GM23338 (cell line): ENCODE data around the gene CCDC40. TPM values are rescaled to one million over a fixed set of nuclear protein-coding genes. Genes with fewer than 3 reads are reported as not detected.

Source experiments
- CTCF ChIP-seq, 2 experiments: fragments of 200-600 bp in 1 of 2; sonication (generic) in 1 of 2; conservative IDR thresholded peaks; 2 replicates each; pipeline versions ENCODE4 v1.5.1 to v1.6.1; 2016 to 2017; ENCODE audit warnings: antibody characterized with exemption in 2 of 2, low read depth in 2 of 2, mild to moderate bottlenecking in 2 of 2, moderate library complexity in 1 of 2
- ETS1 ChIP-seq: IDR thresholded peaks from 2 replicates; pipeline ENCODE4 v1.6.1; 2016; ENCODE audit warnings: antibody characterized with exemption
- EZH2 ChIP-seq: fragments of 200-600 bp; sonication (generic); IDR thresholded peaks from one replicate; pipeline ENCODE4 v1.8.0; 2017; ENCODE audit warnings: antibody characterized with exemption, mild to moderate bottlenecking, low read depth; ENCODE audit not compliant: unreplicated experiment
- EZH2phosphoT487 ChIP-seq: fragments of 200-600 bp; sonication (generic); IDR thresholded peaks from one replicate; pipeline ENCODE4 v1.8.1; 2018; ENCODE audit warnings: antibody characterized with exemption; ENCODE audit not compliant: unreplicated experiment
- REST ChIP-seq: IDR thresholded peaks from one replicate; pipeline ENCODE4 v1.6.1; 2018; ENCODE audit warnings: antibody characterized with exemption; ENCODE audit not compliant: unreplicated experiment
- STAT1 ChIP-seq: IDR thresholded peaks from one replicate; pipeline ENCODE4 v1.6.1; 2016; ENCODE audit warnings: antibody characterized with exemption; ENCODE audit not compliant: unreplicated experiment
- ZNF462 ChIP-seq: fragments of 250-450 bp; sonication (Bioruptor Pico); IDR thresholded peaks from 2 replicates; pipeline ENCODE4 v1.5.0; 2020; ENCODE audit warnings: mild to moderate bottlenecking, moderate library complexity
- polyA plus RNA-seq: library from polyadenylated mRNA; unstranded; fragments of >200 nt; fragmentation: Nextera tagmentation; extraction: Ambion mirVana; gene quantifications from 2 replicates; pipeline ENCODE4 v1.2.1, GENCODE V29; 2016
- total RNA-seq: library from RNA; depleted of rRNA; stranded (reverse); fragments of >200 nt; shearing (Covaris generic); gene quantifications from 2 replicates; pipeline ENCODE4 v1.2.3, GENCODE V29; 2014

Gene CCDC40
- total and polyA plus RNA-seq, 2 experiments from 2014 or later = 7.6 to 8.1 TPM

GRCh38 chr17:79990051-79990592, 46.3 kb upstream of the CCDC40 start (continued):
- TF ChIP-seq ZNF462 (CRISPR knock-in tag) (no peak), CTCF (conservative IDR thresholded peaks at IDR 0.05; ENCODE audit: low read depth in 2 of 2) (no peak), ETS1 (no peak), EZH2 (no peak), REST (no peak), STAT1 (no peak), EZH2phosphoT487 (no peak)
